ENCODE results near the gene RNASEH1. TPM values are rescaled to one million over a fixed set of nuclear protein-coding genes. Genes with fewer than 3 reads are reported as not detected.

RNASEH1 gene
- total and polyA plus RNA-seq, 2 of the 8 experiments (the other 6 are each of a cell fraction or from before 2014, with no cell fraction given): 11.7 to 42.7 TPM

- TF ChIP-seq CHD7 (IDR thresholded peaks at IDR 0.05; ENCODE audit: insufficient replicate concordance, low read length) (no peak), CHD2 (IDR thresholded peaks at IDR 0.05; ENCODE audit: low read length) (no peak), POLR2A (IDR thresholded peaks at IDR 0.05; ENCODE audit: control extremely low read depth in 1 of 2, low read depth in 2 of 2, low read length in 2 of 2) (no peak), CBX8 (IDR thresholded peaks at IDR 0.05; ENCODE audit: borderline replicate concordance, low read depth, low read length) (no peak), SIX5 (IDR thresholded peaks at IDR 0.05; ENCODE audit: low read depth, low read length) (no peak)
Measured at GRCh38 chr2:3584076-3584475, 25.9 kb upstream of the RNASEH1 start (continued).

Data from H1 (cell line).